Measurements from ENCODE around the gene GART. TPM values are rescaled to one million over a fixed set of nuclear protein-coding genes. Genes with fewer than 3 reads are reported as not detected.

GART gene
- polyA plus RNA-seq, 3 donors, result 7.4 to 28.6 (median 26.1) TPM

- no peak for TF ChIP-seq CTCF (IDR thresholded peaks at IDR 0.05)
- Mint-ChIP-seq H3K4me1 (no peaks in the 10 kb centered on the region), H3K4me3 (no peak overlapping the region), H3K27ac (no peak overlapping the region), H3K36me3 (peaks cover 49 to 52% of the 10 kb centered on the region in 2 donors), H3K27me3 (ENCODE audit: low read depth in 3 of 3) (no peaks in the 10 kb centered on the region), H3K9me3 (no peaks in the 10 kb centered on the region)
- Histone ChIP-seq H3K27me3 (ENCODE audit: control insufficient read depth in 2 of 2, insufficient read depth in 2 of 2, low read length in 2 of 2) (no peaks in the 10 kb centered on the region), H3K27ac (ENCODE audit: low read depth in 1 of 2, low read length in 2 of 2) (no peak overlapping the region), H3K79me2 (ENCODE audit: insufficient read depth, low read length) (no peaks in the 10 kb centered on the region), H4K20me1 (ENCODE audit: insufficient read depth, low read length) (no peaks in the 10 kb centered on the region), H3K9ac (ENCODE audit: insufficient read depth, low read length, poor library complexity, severe bottlenecking) (no peak overlapping the region), H3K4me3 (replicated peaks in 1 of 3; ENCODE audit: low read depth in 2 of 3, low read length in 3 of 3) (no peak overlapping the region), H2AFZ (ENCODE audit: insufficient read depth, low read depth, low read length, poor library complexity, severe bottlenecking) (no peak overlapping the region), H3K36me3 (replicated peaks in 1 of 2; ENCODE audit: control insufficient read depth in 1 of 2, insufficient read depth in 2 of 2, low read length in 2 of 2) (peaks cover 23 to 78% of the 10 kb centered on the region in 2 donors), H3K9me3 (replicated peaks in 1 of 2; ENCODE audit: control insufficient read depth in 1 of 2, insufficient read depth in 1 of 2, low read length in 2 of 2) (no peaks in the 10 kb centered on the region), H3K4me2 (replicated peaks; ENCODE audit: extremely low read depth, low read length, poor library complexity, severe bottlenecking) (no peak overlapping the region), H3K4me1 (ENCODE audit: control insufficient read depth in 1 of 2, insufficient read depth in 2 of 2, low read length in 2 of 2) (no peaks in the 10 kb centered on the region)
- no peak for DNase-seq
- intact Hi-C loops (cut with micrococcal nuclease), result no loop called here
- WGBS (ENCODE audit: insufficient coverage), result 100% methylated on average over 1 of the region's 6 CpGs
These were observed 86.1 kb downstream of the GART start for GRCh38 chr21:33455686-33456446.

Other genes starting within 250 kb of the GART start
- gene IFNAR1, start 217.1 kb downstream of the GART start, polyA plus RNA-seq, result 10 to 100 TPM; 16.8 to 95.3 (median 56.2) TPM
- gene IFNGR2, start 138.7 kb downstream of the GART start, polyA plus RNA-seq, result 100 to 1,000 TPM; 204 to 324 (median 260) TPM
- 10 to 100 TPM; 33.8 to 43.0 (median 38.2) TPM for gene TMEM50B, start 62.1 kb downstream of the GART start, polyA plus RNA-seq
- 1 to 10 TPM in 1 of 3 donors, under 1 TPM in 2; 0.21 to 1.1 (median 0.26) TPM for gene DNAJC28, start 50.4 kb downstream of the GART start, polyA plus RNA-seq
- 100 to 1,000 TPM in 2 of 3 donors, 10 to 100 TPM in 1; 66.4 to 269 (median 184) TPM for gene SON, start 921 bp upstream of the GART start, polyA plus RNA-seq
- gene DONSON, start 46.6 kb upstream of the GART start, polyA plus RNA-seq, result 1 to 10 TPM in 2 of 3 donors, under 1 TPM in 1; 0.94 to 8.6 (median 1.5) TPM
- gene CRYZL1, start 99.6 kb upstream of the GART start, polyA plus RNA-seq, result 10 to 100 TPM; 25.9 to 30.6 (median 26.1) TPM
- 10 to 100 TPM in 1 of 3 donors, 1 to 10 TPM in 2; 4.7 to 10.3 (median 5.1) TPM for gene ITSN1, start 100.4 kb upstream of the GART start, polyA plus RNA-seq